Fibroblast of lung (primary cell): ENCODE results near the gene ADARB1. TPM values are rescaled to one million over a fixed set of nuclear protein-coding genes. Genes with fewer than 3 reads are reported as not detected.

Experiments
- DNase-seq, 2 donors: peaks; one replicate each; pipeline versions ENCODE4 v3.0.0 to v3.0.0-alpha.2; 2010; ENCODE audit warnings: low read depth in 2 of 2
- H2AFZ ChIP-seq: 2 replicates; pipeline ENCODE4 v1.5.1; 2012; ENCODE audit warnings: low read length, control low read depth, inconsistent platforms
- H3K27ac ChIP-seq: 2 replicates; pipeline ENCODE4 v1.5.1; 2011; ENCODE audit warnings: low read length, control low read depth; ENCODE audit not compliant: insufficient read depth
- H3K27me3 ChIP-seq: 2 replicates; pipeline ENCODE4 v1.5.1; 2011; ENCODE audit warnings: mild to moderate bottlenecking, low read length; ENCODE audit not compliant: control insufficient read depth, insufficient read depth
- H3K36me3 ChIP-seq: 2 replicates; pipeline ENCODE4 v1.5.1; 2011; ENCODE audit warnings: low read length; ENCODE audit not compliant: control insufficient read depth, insufficient read depth
- H3K4me1 ChIP-seq: 2 replicates; pipeline ENCODE4 v1.5.1; 2011; ENCODE audit warnings: low read length; ENCODE audit not compliant: control insufficient read depth, insufficient read depth; ENCODE audit errors: extremely low read depth
- H3K4me2 ChIP-seq: 2 replicates; pipeline ENCODE4 v1.5.1; 2011; ENCODE audit warnings: low read length, control low read depth; ENCODE audit not compliant: insufficient read depth; ENCODE audit errors: extremely low read depth
- H3K4me3 ChIP-seq, 4 experiments: fragments of 200-600 bp in 1 of 4; sonication (generic) in 1 of 4; replicated peaks in 1 of 4; 2 replicates each; pipeline ENCODE4 v1.5.1; 2011 to 2016; ENCODE audit warnings: low read length in 4 of 4, low read depth in 3 of 4, mild to moderate bottlenecking in 3 of 4, control low read depth in 2 of 4, inconsistent platforms in 1 of 4, mixed read lengths in 1 of 4; ENCODE audit not compliant: insufficient read depth in 1 of 4; ENCODE audit errors: control extremely low read depth in 1 of 4
- H3K79me2 ChIP-seq: 2 replicates; pipeline ENCODE4 v1.5.1; 2012; ENCODE audit warnings: mild to moderate bottlenecking, low read length, inconsistent platforms; ENCODE audit not compliant: control insufficient read depth, insufficient read depth
- H3K9ac ChIP-seq: 2 replicates; pipeline ENCODE4 v1.5.1; 2011; ENCODE audit warnings: mild to moderate bottlenecking, low read length, control low read depth; ENCODE audit not compliant: insufficient read depth
- H3K9me3 ChIP-seq: 2 replicates; pipeline ENCODE4 v1.5.1; 2012; ENCODE audit warnings: low read depth, low read length; ENCODE audit not compliant: control insufficient read depth, insufficient read depth
- H4K20me1 ChIP-seq: 2 replicates; pipeline ENCODE4 v1.5.1; 2011; ENCODE audit warnings: low read length; ENCODE audit not compliant: control insufficient read depth, insufficient read depth; ENCODE audit errors: extremely low read depth
- CTCF ChIP-seq, 2 donors: IDR thresholded peaks in 1 of 2; conservative IDR thresholded peaks in 1 of 2; 1 replicate in 1 of 2; 2 replicates in 1 of 2; pipeline ENCODE4 v1.5.1; 2011 to 2012; ENCODE audit warnings: low read length in 2 of 2, control low read depth in 1 of 2, inconsistent platforms in 1 of 2, low read depth in 1 of 2, mild to moderate bottlenecking in 1 of 2
- EZH2 ChIP-seq: IDR thresholded peaks from 2 replicates; pipeline ENCODE4 v1.5.1; 2012; ENCODE audit warnings: low read length, control low read depth, mild to moderate bottlenecking; ENCODE audit errors: missing control alignments
- polyA plus RNA-seq, 2 donors: library from polyadenylated mRNA; depleted of rRNA in 1 of 2; stranded (reverse) in 1 of 2; unstranded in 1 of 2; fragments of >200 nt; gene quantifications; 2 replicates each; pipeline ENCODE4 v1.2.1, GENCODE V29; 2011 to 2012; ENCODE audit warnings: missing spikeins in 1 of 2
- total RNA-seq: library from RNA; depleted of rRNA; stranded (reverse); fragments of >200 nt; gene quantifications from 2 replicates; pipeline ENCODE4 v1.2.1, GENCODE V29; 2014

ADARB1 gene
- total and polyA plus RNA-seq, 2 donors (not counting 1 experiment from before 2014, with no cell fraction given), result 20.2 to 25.3 TPM

GRCh38 chr21:45126204-45126626 lies 51.8 kb downstream of the ADARB1 start:
- Histone ChIP-seq H3K27ac (no peak overlapping the region), H3K4me1 (peaks cover 13% of the 10 kb centered on the region), H3K27me3 (peaks cover 3% of the 10 kb centered on the region), H4K20me1 (peaks cover 3% of the 10 kb centered on the region), H3K4me3 (no peak overlapping the region), H3K36me3 (no peaks in the 10 kb centered on the region), H3K9me3 (no peaks in the 10 kb centered on the region), H3K79me2 (no peaks in the 10 kb centered on the region), H3K9ac (no peak overlapping the region), H2AFZ (no peak overlapping the region), H3K4me2 (no peak overlapping the region)
- no peak for DNase-seq
- TF ChIP-seq EZH2 (no peak), CTCF (conservative IDR thresholded peaks at IDR 0.05 in 1 of 2, IDR thresholded peaks at IDR 0.05 in 1 of 2; ENCODE audit: low read depth in 1 of 2, low read length in 2 of 2) (no peak)

- no peak overlapping the region for H3K4me3 ChIP-seq
Observed at GRCh38 chr21:45126983-45127382, 52.6 kb downstream of the ADARB1 start.

GRCh38 chr21:45127937-45128336 lies 53.6 kb downstream of the ADARB1 start:
- H3K27ac ChIP-seq, result no peak overlapping the region
- H3K79me2 ChIP-seq, result no peaks in the 10 kb centered on the region
- no peaks in the 10 kb centered on the region for H3K36me3 ChIP-seq
- no peaks in the 10 kb centered on the region for H3K27me3 ChIP-seq
- no peak overlapping the region for H3K9ac ChIP-seq
- no peaks in the 10 kb centered on the region for H3K9me3 ChIP-seq
- H4K20me1 ChIP-seq, result peaks cover 1% of the 10 kb centered on the region
- no peak for TF ChIP-seq EZH2
- TF ChIP-seq CTCF (conservative IDR thresholded peaks at IDR 0.05 in 1 of 2, IDR thresholded peaks at IDR 0.05 in 1 of 2; ENCODE audit: low read depth in 1 of 2, low read length in 2 of 2), result no peak
- no peak overlapping the region for H3K4me2 ChIP-seq
- DNase-seq, result no peak
- H2AFZ ChIP-seq, result no peak overlapping the region
- no peak overlapping the region for H3K4me3 ChIP-seq
- peaks cover 15% of the 10 kb centered on the region for H3K4me1 ChIP-seq

More at GRCh38 chr21:45126983-45127382, 52.6 kb downstream of the ADARB1 start:
- H3K4me1 ChIP-seq, result peaks cover 15% of the 10 kb centered on the region
- H4K20me1 ChIP-seq, result peaks cover 3% of the 10 kb centered on the region
- TF ChIP-seq CTCF (conservative IDR thresholded peaks at IDR 0.05 in 1 of 2, IDR thresholded peaks at IDR 0.05 in 1 of 2; ENCODE audit: low read depth in 1 of 2, low read length in 2 of 2), result no peak
- no peak for TF ChIP-seq EZH2
- H3K4me2 ChIP-seq, result no peak overlapping the region
- no peak overlapping the region for H3K9ac ChIP-seq
- H3K36me3 ChIP-seq, result no peaks in the 10 kb centered on the region
- no peaks in the 10 kb centered on the region for H3K27me3 ChIP-seq
- H2AFZ ChIP-seq, result no peak overlapping the region
- H3K9me3 ChIP-seq, result no peaks in the 10 kb centered on the region
- DNase-seq, result no peak
- H3K79me2 ChIP-seq, result no peaks in the 10 kb centered on the region
- H3K27ac ChIP-seq, result no peak overlapping the region
